Stomach smooth muscle (tissue), 2 donors: ENCODE measurements around the gene LHX3.

Experiments
- H3K27ac ChIP-seq: one replicate; pipeline ENCODE4 v1.7.0; 2013; ENCODE audit warnings: mild to moderate bottlenecking, low read length, inconsistent platforms
- H3K27me3 ChIP-seq, 2 donors: one replicate each; pipeline ENCODE4 v1.7.0; 2013; ENCODE audit warnings: low read length in 2 of 2; ENCODE audit not compliant: insufficient read depth in 2 of 2, control insufficient read depth in 1 of 2
- H3K36me3 ChIP-seq, 2 donors: one replicate each; pipeline ENCODE4 v1.7.0; 2013; ENCODE audit warnings: low read length in 2 of 2; ENCODE audit not compliant: control insufficient read depth in 2 of 2, insufficient read depth in 2 of 2
- H3K4me1 ChIP-seq: one replicate; pipeline ENCODE4 v1.7.0; 2013; ENCODE audit warnings: low read length; ENCODE audit not compliant: control insufficient read depth, insufficient read depth
- H3K4me3 ChIP-seq, 2 donors: one replicate each; pipeline ENCODE4 v1.7.0; 2013; ENCODE audit warnings: low read length in 2 of 2
- H3K9ac ChIP-seq, 2 donors: one replicate each; pipeline ENCODE4 v1.7.0; 2013; ENCODE audit warnings: low read length in 2 of 2, mild to moderate bottlenecking in 1 of 2
- H3K9me3 ChIP-seq, 2 donors: one replicate each; pipeline ENCODE4 v1.7.0; 2013; ENCODE audit warnings: low read length in 2 of 2; ENCODE audit not compliant: control insufficient read depth in 2 of 2
- donor health status: healthy.
- donor health status: Pancreatic carcinoma.

LHX3 gene

DNA sequence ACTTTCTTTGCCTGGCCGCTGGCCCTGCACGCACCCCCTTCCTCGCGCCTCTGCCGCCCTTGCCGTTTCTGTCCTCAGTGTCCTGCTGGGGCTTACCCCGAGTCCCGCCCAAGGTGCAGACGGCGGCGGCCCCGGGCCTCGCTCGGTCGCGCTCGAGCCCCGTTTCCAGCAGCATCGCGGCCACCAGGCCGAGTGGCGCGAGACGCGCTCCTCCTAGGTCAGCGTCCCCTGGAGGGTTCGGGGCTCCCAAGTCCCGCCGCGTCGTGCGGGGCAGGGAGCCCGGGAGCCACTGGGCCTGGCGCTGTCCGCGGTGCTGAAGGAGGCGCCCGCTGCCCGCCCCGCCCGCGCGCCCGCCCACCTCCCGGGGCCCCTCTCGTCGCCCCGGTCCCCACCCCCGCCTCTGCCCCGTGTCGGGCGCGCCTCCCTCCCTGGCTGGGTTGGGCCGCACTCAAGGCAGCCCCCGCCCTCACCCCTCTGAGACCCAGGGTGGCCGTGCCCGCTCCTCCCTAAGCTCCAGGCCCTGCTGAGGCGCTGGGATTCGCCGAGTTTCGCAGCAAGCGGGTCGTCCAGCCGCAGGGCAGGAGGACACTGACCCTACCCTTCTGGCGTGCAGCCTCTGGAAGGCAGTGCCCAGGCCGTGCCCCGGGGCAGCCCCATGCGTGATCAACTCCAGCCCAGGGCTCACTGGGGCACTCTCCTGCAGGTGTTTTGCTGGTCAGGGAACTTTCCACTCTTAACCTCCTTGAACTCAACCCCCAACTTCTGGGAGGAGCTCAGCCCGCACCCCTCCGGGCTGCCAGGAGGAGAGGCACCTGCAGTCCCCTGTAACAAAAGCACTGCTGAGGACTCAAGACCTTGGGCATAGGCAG is at the start of gene LHX3:
TSS of gene LHX3 (minus strand) at position 291 of the 869 bp plus-strand sequence. CDS start at position 175, 116 bp downstream.
- Histone ChIP-seq H3K9ac (no peak within 1 kb of the TSS), H3K27me3 (peaks cover 42 to 47% of the 10 kb centered on the region in 2 donors), H3K4me1 (no peaks in the 10 kb centered on the region), H3K27ac (no peak within 1 kb of the TSS), H3K9me3 (no peaks in the 10 kb centered on the region), H3K36me3 (peaks cover 0 to 7% of the 10 kb centered on the region in 2 donors), H3K4me3 (no peak within 1 kb of the TSS)

- no peak overlapping the region for H3K9ac ChIP-seq
- H3K36me3 ChIP-seq = no peaks in the 10 kb centered on the region
- no peak overlapping the region for H3K4me3 ChIP-seq
- no peaks in the 10 kb centered on the region for H3K9me3 ChIP-seq
- H3K4me1 ChIP-seq = no peaks in the 10 kb centered on the region
- no peak overlapping the region for H3K27ac ChIP-seq
- peaks cover 6 to 10% of the 10 kb centered on the region in 2 donors for H3K27me3 ChIP-seq
Measured at GRCh38 chr9:136253246-136254130, 48.6 kb upstream of the LHX3 start.

DNA sequence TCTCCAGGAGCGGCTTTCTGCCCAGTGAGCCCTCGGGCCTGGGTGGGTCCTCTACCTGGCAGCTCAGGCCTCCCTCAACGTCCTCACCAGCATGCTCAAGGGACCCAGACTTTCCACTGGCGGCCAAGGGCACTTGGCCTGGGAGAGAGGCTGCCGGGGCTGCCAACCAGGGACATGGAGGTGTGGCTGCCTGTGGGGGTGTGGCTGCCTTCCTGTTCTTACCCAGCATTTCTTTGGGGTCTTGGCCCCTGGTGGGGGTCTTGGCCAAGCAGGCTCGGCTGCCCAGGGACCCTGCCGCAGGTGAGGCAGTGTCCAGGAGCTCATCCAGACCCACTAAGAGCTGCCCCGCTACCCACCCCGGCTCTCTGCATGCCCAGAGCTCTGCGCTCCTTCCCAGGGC is 47.9 kb upstream of the LHX3 start:
- peaks cover 4 to 10% of the 10 kb centered on the region in 2 donors for H3K27me3 ChIP-seq
- H3K4me3 ChIP-seq = no peak overlapping the region
- no peaks in the 10 kb centered on the region for H3K9me3 ChIP-seq
- no peak overlapping the region for H3K27ac ChIP-seq
- no peaks in the 10 kb centered on the region for H3K36me3 ChIP-seq
- no peaks in the 10 kb centered on the region for H3K4me1 ChIP-seq
- no peak overlapping the region for H3K9ac ChIP-seq

GRCh38 chr9:136252281-136252680 is 47.4 kb upstream of the LHX3 start:
- no peaks in the 10 kb centered on the region for H3K4me1 ChIP-seq
- no peaks in the 10 kb centered on the region for H3K9me3 ChIP-seq
- no peaks in the 10 kb centered on the region for H3K36me3 ChIP-seq
- peaks cover 4 to 10% of the 10 kb centered on the region in 2 donors for H3K27me3 ChIP-seq
- H3K4me3 ChIP-seq = no peak overlapping the region
- H3K27ac ChIP-seq = no peak overlapping the region
- no peak overlapping the region for H3K9ac ChIP-seq

DNA sequence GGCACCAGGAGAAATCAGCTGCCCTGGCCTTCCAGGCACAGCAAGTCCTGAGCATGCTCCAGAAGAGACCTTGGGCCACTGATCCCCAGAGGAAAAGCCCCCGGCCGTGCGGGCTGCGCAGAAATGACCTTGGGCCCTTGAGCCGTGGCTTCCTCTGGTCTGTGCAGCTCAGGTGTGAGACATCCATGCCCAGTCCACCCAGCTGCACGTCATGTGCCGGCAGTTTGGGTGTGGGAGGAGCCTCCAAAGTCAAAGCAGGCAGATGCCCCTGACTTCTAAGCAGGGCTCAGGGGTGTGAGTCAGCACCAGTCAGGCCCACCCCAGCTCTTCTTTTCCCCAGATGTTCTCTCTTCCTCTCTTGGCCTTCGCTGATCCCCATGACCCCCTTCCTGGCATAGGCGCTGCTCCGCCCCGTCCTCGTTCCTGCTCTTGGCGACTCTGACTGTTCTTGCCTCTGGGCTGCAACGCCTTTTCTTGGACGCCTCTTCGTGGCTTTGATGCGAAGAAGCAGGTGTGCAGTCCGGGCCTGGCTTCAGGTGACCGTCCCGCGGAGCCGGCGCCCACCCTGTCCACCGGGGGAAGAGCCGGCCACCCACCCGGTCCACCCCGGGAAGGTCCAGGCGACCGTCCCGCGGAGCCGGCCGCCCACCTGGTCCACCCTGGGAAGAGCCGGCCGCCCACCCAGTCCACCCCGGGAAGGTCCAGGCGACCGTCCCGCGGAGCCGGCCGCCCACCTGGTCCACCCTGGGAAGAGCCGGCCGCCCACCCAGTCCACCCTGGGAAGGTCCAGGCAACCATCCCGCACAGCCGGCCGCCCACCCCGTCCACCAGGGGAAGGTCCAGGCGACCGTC is 46.6 kb upstream of the LHX3 start:
- Histone ChIP-seq H3K27ac (no peak overlapping the region), H3K9ac (no peak overlapping the region), H3K9me3 (no peaks in the 10 kb centered on the region), H3K4me1 (no peaks in the 10 kb centered on the region), H3K27me3 (peaks cover 4 to 10% of the 10 kb centered on the region in 2 donors), H3K4me3 (no peak overlapping the region), H3K36me3 (no peaks in the 10 kb centered on the region)

DNA sequence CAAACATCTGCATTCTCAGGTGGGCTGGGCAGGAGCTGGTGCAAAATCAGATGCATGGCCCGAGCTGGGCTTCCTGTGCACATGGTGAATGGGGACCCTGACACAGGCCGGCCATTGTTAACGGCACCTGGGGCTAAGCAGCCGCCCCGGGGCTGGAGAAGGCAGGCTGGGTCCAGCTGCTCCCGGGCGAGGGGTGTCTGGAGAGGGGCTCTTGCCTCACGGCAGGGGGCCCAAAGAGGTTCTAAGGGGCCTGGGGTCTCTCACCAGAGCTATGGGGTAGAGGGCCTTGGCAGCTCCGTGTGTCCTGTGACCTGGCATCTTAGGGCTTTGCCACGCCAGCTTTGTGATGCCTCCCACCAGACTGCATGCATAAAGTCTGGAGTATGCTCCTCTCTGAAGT is 45.7 kb upstream of the LHX3 start:
- Histone ChIP-seq H3K4me3 (no peak overlapping the region), H3K4me1 (no peaks in the 10 kb centered on the region), H3K36me3 (no peaks in the 10 kb centered on the region), H3K9ac (no peak overlapping the region), H3K27me3 (peaks cover 4 to 10% of the 10 kb centered on the region in 2 donors), H3K9me3 (no peaks in the 10 kb centered on the region), H3K27ac (no peak overlapping the region)

DNA sequence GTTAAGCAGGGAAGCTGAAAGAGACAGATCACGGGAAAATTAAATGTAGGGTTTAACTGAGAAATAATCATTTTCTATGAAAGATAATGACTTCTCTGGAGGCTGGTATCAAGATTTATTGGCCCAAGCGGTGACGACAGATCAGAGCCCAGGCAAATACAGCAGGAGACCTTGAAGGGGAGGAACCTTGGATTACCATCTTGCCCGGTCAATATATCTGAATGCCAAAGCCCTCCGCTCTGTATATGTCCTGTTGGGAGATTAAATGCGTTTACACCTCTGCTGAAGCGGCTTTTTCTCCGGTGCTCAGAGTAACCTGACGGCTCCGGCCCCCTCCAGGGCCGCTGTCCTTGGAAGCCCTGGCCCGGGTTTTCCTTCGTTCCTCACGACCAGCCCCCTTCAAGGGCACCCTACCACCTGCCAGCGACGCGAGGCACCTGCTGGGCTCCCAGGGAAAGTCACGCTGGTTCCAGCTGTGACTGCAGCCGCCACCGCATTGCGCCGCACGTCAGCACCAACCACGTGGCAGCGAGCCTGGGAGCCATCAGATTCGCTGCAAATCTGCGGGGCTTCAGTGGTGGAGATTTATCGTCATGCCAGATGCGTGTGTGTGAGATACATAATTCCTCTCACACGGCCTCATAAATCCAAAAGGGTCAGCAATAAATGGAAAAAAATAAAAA is 45.1 kb upstream of the LHX3 start:
- Histone ChIP-seq H3K27ac (no peak overlapping the region), H3K27me3 (peaks cover 2 to 7% of the 10 kb centered on the region in 2 donors), H3K36me3 (no peaks in the 10 kb centered on the region), H3K9me3 (no peaks in the 10 kb centered on the region), H3K4me1 (peaks cover 4% of the 10 kb centered on the region), H3K4me3 (no peak overlapping the region), H3K9ac (no peak overlapping the region)

DNA sequence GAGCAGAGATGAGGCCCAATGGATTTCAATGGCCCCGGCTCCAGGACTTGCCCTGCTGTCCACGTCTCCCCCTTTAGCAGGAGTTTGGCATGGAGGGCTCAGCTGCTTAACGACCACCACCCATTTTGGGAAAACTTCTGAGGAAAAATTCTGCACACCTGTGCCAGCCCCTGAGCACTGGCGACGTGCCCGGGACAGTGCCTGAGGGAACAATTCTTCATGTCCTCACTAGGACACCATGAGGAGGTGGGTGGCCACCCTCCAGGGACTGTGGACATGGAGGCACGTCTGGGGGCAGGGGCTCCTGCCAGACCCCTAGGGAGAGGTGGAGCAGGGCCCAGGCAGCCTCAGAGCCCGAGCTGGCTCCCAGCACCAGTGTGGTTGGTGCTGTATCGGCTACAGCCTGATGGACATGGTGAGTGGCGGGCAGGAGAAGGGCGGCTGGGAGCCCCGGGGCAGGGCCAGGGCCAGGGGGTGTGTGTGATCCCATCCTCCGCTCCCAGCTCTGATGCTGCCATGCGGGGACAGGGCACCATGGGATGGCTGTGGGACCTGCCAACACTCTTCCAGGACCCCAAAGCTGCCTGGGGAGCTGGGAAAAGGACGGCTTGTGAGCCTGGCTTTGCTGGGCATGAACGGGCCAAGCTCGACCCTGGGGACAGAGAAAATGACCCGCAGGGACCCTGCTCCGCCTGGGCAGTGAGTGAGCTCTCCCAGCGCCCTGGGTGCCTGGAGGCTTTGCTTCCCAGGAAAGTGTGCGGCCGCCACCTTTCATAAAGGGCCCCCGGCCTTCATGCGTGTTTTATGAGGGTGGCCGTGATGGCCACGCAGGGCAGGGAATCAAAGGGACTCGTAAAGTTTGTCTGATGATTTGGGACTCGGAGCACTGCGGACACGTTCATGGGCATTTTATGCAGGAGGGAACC is 44.3 kb upstream of the LHX3 start:
- Histone ChIP-seq H3K27ac (no peak overlapping the region), H3K4me3 (no peak overlapping the region), H3K9me3 (no peaks in the 10 kb centered on the region), H3K27me3 (peaks cover 0 to 6% of the 10 kb centered on the region in 2 donors), H3K4me1 (peaks cover 12% of the 10 kb centered on the region), H3K36me3 (no peaks in the 10 kb centered on the region), H3K9ac (no peak overlapping the region)

DNA sequence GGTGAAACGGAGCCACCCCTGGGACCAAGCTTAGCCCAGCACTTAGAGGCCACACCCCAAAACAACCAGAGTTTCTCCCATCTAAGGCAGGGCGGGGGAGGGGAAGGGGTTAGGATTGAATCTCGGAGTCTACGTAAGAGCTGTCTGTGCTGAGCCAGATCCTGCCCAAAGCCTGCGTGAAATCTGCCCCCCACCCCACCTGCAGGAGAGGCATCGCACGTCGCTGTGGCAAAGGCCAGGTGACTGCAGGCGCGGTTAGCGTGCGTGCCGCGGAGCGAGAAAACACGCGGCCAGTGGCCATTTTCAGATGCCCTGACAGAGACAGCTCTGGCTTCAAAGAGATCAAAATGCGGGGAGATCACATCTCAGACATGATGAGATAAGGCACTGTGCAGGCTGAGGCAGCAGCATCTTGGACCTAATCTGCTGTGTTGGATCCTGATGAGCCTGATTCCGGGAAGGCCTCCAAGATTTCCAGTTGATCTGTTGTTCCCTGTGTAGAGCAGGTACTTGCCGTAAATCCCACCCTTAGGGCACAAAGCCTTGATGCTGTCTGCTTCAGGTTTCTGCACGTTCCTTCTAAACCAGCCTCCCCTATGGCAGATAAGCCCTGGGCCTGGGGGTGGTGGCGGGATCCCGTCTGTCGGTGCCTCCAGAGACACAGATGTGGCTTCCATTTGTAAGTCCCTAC is 43.2 kb upstream of the LHX3 start:
- H3K4me1 ChIP-seq = peaks cover 18% of the 10 kb centered on the region
- no peak overlapping the region for H3K9ac ChIP-seq
- no peaks in the 10 kb centered on the region for H3K36me3 ChIP-seq
- H3K4me3 ChIP-seq = no peak overlapping the region
- peaks cover 0 to 5% of the 10 kb centered on the region in 2 donors for H3K27me3 ChIP-seq
- H3K9me3 ChIP-seq = no peaks in the 10 kb centered on the region
- H3K27ac ChIP-seq = no peak overlapping the region
